ENCODE data around the gene GPR26. TPM values are rescaled to one million over a fixed set of nuclear protein-coding genes. Genes with fewer than 3 reads are reported as not detected.

The GPR26 gene, protein sequence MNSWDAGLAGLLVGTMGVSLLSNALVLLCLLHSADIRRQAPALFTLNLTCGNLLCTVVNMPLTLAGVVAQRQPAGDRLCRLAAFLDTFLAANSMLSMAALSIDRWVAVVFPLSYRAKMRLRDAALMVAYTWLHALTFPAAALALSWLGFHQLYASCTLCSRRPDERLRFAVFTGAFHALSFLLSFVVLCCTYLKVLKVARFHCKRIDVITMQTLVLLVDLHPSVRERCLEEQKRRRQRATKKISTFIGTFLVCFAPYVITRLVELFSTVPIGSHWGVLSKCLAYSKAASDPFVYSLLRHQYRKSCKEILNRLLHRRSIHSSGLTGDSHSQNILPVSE
- not detected in 2 replicates for total RNA-seq (2012; rRNA removed)

DNA sequence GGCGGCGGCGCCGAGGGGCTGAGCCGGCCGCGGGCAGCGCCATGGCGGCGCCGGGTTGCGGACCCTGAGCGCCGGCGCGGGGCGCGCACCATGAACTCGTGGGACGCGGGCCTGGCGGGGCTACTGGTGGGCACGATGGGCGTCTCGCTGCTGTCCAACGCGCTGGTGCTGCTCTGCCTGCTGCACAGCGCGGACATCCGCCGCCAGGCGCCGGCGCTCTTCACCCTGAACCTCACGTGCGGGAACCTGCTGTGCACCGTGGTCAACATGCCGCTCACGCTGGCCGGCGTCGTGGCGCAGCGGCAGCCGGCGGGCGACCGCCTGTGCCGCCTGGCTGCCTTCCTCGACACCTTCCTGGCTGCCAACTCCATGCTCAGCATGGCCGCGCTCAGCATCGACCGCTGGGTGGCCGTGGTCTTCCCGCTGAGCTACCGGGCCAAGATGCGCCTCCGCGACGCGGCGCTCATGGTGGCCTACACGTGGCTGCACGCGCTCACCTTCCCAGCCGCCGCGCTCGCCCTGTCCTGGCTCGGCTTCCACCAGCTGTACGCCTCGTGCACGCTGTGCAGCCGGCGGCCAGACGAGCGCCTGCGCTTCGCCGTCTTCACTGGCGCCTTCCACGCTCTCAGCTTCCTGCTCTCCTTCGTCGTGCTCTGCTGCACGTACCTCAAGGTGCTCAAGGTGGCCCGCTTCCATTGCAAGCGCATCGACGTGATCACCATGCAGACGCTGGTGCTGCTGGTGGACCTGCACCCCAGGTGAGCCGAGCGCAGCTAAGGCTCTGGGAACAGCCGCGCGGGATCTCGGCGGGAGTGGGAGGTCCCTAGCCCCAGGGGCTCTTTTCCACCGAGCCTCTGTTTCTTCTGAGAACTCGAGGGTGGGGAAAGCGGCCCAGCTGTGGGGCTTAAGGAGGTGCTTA, at the start of gene GPR26:
GPR26 (plus strand) TSS at position 38 of the 919 bp plus-strand sequence; CDS start at position 91, 53 bp downstream.
- H3K27me3 ChIP-seq (ENCODE audit: control insufficient read depth, insufficient read depth, low read length): no peaks in the 10 kb centered on the region
- no peak within 1 kb of the TSS for H3K4me2 ChIP-seq (ENCODE audit: low read length)
- H3K4me1 ChIP-seq (ENCODE audit: control insufficient read depth, insufficient read depth, low read length): no peaks in the 10 kb centered on the region
- H3K36me3 ChIP-seq (ENCODE audit: insufficient read depth, low read length): no peaks in the 10 kb centered on the region
- no peak within 1 kb of the TSS for H3K9ac ChIP-seq (ENCODE audit: low read depth, low read length)
- H3K4me3 ChIP-seq (ENCODE audit: low read length): no peak within 1 kb of the TSS
- H3K9me3 ChIP-seq (replicated peaks; ENCODE audit: low read length): peaks cover 9% of the 10 kb centered on the region

DNA sequence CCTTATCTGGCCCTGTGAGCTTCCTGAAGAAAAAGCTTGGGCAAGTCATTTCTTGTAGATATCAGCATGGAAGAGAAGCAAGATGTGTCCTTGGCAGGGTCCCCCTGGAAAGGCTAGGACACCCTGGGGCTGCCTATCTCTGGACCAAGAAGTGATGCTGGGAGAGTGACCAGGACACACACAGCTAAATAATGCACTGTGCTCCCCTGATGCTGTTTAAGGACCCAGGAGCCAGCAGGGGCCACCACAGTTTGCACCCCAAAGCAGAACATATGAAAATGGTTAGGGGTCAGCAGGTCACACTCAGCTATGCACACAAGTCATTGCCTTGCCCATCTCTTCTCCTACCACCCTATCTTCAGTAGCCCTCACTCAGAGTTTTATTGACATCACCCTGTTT, 47.9 kb upstream of the GPR26 start:
- Histone ChIP-seq H3K4me3 (ENCODE audit: low read length) (no peak overlapping the region), H3K9me3 (replicated peaks; ENCODE audit: low read length) (peaks cover 14% of the 10 kb centered on the region), H3K4me2 (ENCODE audit: low read length) (no peak overlapping the region), H3K36me3 (ENCODE audit: insufficient read depth, low read length) (no peaks in the 10 kb centered on the region), H3K9ac (ENCODE audit: low read depth, low read length) (no peak overlapping the region), H3K4me1 (ENCODE audit: control insufficient read depth, insufficient read depth, low read length) (no peaks in the 10 kb centered on the region), H3K27me3 (ENCODE audit: control insufficient read depth, insufficient read depth, low read length) (no peaks in the 10 kb centered on the region)

DNA sequence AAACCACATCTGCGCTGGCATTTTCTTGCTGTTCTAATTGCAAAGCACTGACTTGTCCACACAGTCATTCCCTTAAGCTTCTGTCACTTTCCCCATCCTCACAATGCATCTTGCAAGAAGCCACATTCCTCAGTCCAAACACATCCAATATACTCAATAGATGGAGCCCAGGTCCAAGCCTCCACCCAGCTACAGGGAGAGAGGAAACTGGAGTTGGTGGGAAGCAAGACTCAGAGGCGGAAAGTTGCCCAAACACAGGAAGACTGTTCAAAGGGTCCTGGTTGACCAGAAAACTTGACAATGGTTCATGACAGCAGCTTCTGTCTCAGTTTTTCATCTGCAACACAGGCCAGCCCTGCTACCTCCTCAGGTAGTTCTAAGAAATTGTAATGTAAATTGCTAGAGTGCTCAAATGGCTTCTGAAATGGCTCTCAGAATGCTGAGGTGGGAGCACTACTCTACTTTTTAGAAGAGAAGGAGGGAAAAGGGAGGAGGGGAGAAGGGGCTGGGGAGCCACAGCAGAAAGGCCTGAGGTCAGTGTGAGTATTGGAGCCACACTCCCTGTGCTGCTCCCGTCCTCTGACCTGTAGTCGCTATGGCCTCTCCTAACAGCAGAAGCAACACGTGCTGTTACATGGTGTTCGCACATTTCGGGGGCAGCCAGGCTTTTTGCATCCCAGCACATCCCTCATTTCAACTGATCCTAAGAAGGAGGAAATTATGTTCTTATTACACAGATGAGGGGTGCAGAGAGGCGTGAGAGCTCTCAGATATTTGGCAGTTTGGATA, 46.9 kb upstream of the GPR26 start:
- Histone ChIP-seq H3K9me3 (replicated peaks; ENCODE audit: low read length) (peaks cover 14% of the 10 kb centered on the region), H3K4me3 (ENCODE audit: low read length) (no peak overlapping the region), H3K27me3 (ENCODE audit: control insufficient read depth, insufficient read depth, low read length) (no peaks in the 10 kb centered on the region), H3K36me3 (ENCODE audit: insufficient read depth, low read length) (no peaks in the 10 kb centered on the region), H3K4me2 (ENCODE audit: low read length) (no peak overlapping the region), H3K9ac (ENCODE audit: low read depth, low read length) (no peak overlapping the region), H3K4me1 (ENCODE audit: control insufficient read depth, insufficient read depth, low read length) (no peaks in the 10 kb centered on the region)

DNA sequence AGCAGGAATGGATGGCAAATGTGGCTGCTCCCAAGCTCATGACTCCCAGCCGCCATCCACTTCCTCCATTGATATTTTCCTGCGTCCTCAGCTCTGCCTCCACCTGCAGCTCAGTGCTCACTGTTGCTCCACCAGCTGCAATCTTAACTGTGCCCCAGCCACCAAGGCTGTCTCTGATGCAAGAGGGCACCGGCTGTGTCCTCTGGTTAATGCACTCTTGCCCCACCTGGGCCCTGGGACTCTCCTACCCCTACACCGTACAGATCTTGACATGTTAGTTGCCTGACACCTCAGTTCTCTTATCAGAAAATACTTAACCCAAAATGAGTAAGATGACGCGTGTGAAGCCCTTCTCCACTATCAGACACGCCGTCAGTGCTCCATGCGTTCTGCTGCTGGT, 45.5 kb upstream of the GPR26 start:
- no peaks in the 10 kb centered on the region for H3K4me1 ChIP-seq (ENCODE audit: control insufficient read depth, insufficient read depth, low read length)
- peaks cover 14% of the 10 kb centered on the region for H3K9me3 ChIP-seq (replicated peaks; ENCODE audit: low read length)
- H3K36me3 ChIP-seq (ENCODE audit: insufficient read depth, low read length): no peaks in the 10 kb centered on the region
- H3K4me3 ChIP-seq (ENCODE audit: low read length): no peak overlapping the region
- no peak overlapping the region for H3K4me2 ChIP-seq (ENCODE audit: low read length)
- no peaks in the 10 kb centered on the region for H3K27me3 ChIP-seq (ENCODE audit: control insufficient read depth, insufficient read depth, low read length)
- H3K9ac ChIP-seq (ENCODE audit: low read depth, low read length): no peak overlapping the region

DNA sequence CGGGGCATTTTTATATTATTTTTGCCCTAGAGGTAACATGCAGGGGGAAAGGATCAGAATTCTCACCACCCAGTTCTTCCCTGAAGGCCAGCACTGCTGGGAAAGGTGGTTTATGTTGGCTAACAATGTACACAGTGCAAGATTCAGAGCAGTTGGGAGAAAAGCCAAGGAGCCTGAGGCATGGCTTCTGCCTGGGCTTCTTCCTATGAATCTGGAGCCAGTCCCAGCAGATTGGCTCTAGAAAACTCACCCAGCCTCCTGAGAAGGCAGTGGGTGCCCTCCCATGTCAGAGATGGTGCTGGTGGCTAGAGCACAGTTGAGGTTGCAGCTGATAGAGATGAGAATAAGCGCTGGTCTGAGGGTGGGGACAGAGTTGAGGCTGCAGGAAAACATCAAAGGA, 44.7 kb upstream of the GPR26 start:
- Histone ChIP-seq H3K4me3 (ENCODE audit: low read length) (no peak overlapping the region), H3K36me3 (ENCODE audit: insufficient read depth, low read length) (no peaks in the 10 kb centered on the region), H3K9ac (ENCODE audit: low read depth, low read length) (no peak overlapping the region), H3K9me3 (replicated peaks; ENCODE audit: low read length) (peaks cover 14% of the 10 kb centered on the region), H3K27me3 (ENCODE audit: control insufficient read depth, insufficient read depth, low read length) (no peaks in the 10 kb centered on the region), H3K4me2 (ENCODE audit: low read length) (no peak overlapping the region), H3K4me1 (ENCODE audit: control insufficient read depth, insufficient read depth, low read length) (no peaks in the 10 kb centered on the region)

DNA sequence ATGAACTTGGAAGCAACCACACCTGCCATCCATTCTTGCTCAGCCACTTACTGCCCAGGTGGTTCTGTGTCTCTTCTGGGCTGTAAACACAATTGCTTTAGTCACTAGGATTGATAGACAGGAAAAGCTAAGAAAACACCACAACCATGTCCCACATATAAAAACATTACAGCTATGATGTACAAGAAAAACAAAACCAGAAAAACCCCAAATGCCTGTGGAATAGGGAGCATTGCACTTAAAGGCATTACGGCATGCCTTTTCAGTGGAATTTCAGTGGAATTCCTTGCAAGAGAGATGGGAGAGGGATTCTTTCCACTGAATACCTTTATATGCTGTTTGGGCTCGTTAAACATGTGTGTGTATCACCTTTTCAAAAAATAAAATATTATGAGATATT, 44.2 kb upstream of the GPR26 start:
- Histone ChIP-seq H3K4me2 (ENCODE audit: low read length) (no peak overlapping the region), H3K9me3 (replicated peaks; ENCODE audit: low read length) (peaks cover 14% of the 10 kb centered on the region), H3K36me3 (ENCODE audit: insufficient read depth, low read length) (no peaks in the 10 kb centered on the region), H3K4me3 (ENCODE audit: low read length) (no peak overlapping the region), H3K4me1 (ENCODE audit: control insufficient read depth, insufficient read depth, low read length) (no peaks in the 10 kb centered on the region), H3K9ac (ENCODE audit: low read depth, low read length) (no peak overlapping the region), H3K27me3 (ENCODE audit: control insufficient read depth, insufficient read depth, low read length) (no peaks in the 10 kb centered on the region)

DNA sequence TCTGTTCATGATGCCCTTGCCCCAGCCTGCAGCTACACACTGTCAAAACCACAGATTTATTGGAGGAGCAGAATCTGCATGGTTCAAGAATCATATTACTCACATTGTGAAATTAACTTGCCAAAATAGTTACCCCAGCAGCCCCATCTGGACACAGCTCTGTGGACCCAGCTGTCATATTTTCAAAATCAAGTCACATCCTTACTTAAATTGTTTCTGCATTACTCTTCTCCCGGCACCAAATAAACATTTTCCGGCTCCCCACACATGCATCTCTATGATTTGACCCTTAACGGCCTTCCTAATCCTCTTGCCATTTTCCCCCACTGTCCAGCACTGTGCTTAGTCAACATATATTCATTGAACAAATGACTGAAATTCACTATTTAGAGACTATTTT, 43.8 kb upstream of the GPR26 start:
- Histone ChIP-seq H3K4me2 (ENCODE audit: low read length) (no peak overlapping the region), H3K27me3 (ENCODE audit: control insufficient read depth, insufficient read depth, low read length) (no peaks in the 10 kb centered on the region), H3K4me3 (ENCODE audit: low read length) (no peak overlapping the region), H3K4me1 (ENCODE audit: control insufficient read depth, insufficient read depth, low read length) (no peaks in the 10 kb centered on the region), H3K36me3 (ENCODE audit: insufficient read depth, low read length) (no peaks in the 10 kb centered on the region), H3K9ac (ENCODE audit: low read depth, low read length) (no peak overlapping the region), H3K9me3 (replicated peaks; ENCODE audit: low read length) (peaks cover 14% of the 10 kb centered on the region)

DNA sequence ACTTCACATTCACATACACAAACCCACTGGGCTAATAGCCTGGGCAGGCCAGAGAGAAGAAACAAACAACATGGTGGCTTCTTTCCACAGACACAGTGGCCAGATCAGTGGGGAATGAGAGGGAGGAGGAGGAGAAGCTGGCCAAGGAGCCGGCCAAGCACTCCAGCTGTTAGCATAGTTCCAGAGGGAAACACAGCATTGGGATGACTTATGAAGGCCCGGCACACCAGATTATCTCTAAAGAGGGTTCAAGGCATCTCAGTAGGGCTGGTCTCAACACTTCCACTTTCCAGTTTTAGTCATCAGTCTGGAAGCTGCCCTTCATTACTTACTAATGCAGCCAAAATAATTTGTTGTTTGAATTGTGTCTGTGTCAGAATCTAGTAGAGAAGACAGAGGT, 42.1 kb upstream of the GPR26 start:
- H3K9ac ChIP-seq (ENCODE audit: low read depth, low read length): no peak overlapping the region
- no peak overlapping the region for H3K4me2 ChIP-seq (ENCODE audit: low read length)
- H3K4me1 ChIP-seq (ENCODE audit: control insufficient read depth, insufficient read depth, low read length): no peaks in the 10 kb centered on the region
- no peaks in the 10 kb centered on the region for H3K36me3 ChIP-seq (ENCODE audit: insufficient read depth, low read length)
- no peak overlapping the region for H3K4me3 ChIP-seq (ENCODE audit: low read length)
- no peaks in the 10 kb centered on the region for H3K27me3 ChIP-seq (ENCODE audit: control insufficient read depth, insufficient read depth, low read length)
- H3K9me3 ChIP-seq (replicated peaks; ENCODE audit: low read length): peaks cover 13% of the 10 kb centered on the region

DNA sequence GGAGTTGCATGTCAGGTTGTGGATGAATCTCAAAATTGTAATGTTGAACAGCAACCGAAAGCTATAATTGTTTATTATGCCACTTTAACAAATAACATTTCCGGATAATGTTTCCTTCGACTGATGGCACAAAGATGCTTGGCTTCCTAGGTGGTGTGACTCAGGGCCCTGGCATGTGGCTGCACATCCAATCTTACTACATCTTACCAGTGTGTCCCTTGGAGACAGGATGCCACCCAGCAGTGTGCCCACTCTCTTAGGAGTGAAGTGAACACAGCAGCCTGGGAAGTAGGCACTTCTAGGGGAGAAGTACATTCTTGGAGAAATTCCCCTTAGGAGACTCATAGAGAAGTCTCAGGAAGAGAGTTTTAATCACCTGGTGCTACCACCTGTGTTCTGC, 33.0 kb upstream of the GPR26 start:
- Histone ChIP-seq H3K9ac (ENCODE audit: low read depth, low read length) (no peak overlapping the region), H3K4me1 (ENCODE audit: control insufficient read depth, insufficient read depth, low read length) (no peaks in the 10 kb centered on the region), H3K4me3 (ENCODE audit: low read length) (no peak overlapping the region), H3K9me3 (replicated peaks; ENCODE audit: low read length) (peaks cover 3% of the 10 kb centered on the region), H3K36me3 (ENCODE audit: insufficient read depth, low read length) (no peaks in the 10 kb centered on the region), H3K27me3 (ENCODE audit: control insufficient read depth, insufficient read depth, low read length) (no peaks in the 10 kb centered on the region), H3K4me2 (ENCODE audit: low read length) (no peak overlapping the region)

DNA sequence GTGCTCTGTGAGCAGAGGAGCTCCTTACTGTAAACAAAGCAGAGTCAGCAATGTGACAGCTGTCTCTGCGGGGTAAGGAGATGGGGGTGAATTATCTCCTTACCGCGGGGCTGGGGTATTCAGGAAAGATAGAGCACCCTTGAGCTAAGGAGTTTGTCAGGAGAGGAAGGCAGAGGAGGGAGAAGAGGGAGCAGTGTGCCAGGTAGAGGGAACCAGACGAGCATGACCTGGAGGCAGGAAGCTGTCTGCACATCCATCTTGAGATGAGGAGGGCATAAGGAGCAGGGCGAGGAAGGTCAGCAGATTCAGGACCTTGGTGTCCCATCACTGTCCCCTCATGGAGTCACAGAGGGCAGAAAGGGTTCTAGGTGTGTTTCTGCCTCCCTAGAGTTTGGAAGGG, 32.5 kb upstream of the GPR26 start:
- Histone ChIP-seq H3K4me2 (ENCODE audit: low read length) (no peak overlapping the region), H3K9ac (ENCODE audit: low read depth, low read length) (no peak overlapping the region), H3K9me3 (replicated peaks; ENCODE audit: low read length) (peaks cover 3% of the 10 kb centered on the region), H3K4me3 (ENCODE audit: low read length) (no peak overlapping the region), H3K4me1 (ENCODE audit: control insufficient read depth, insufficient read depth, low read length) (no peaks in the 10 kb centered on the region), H3K27me3 (ENCODE audit: control insufficient read depth, insufficient read depth, low read length) (no peaks in the 10 kb centered on the region), H3K36me3 (ENCODE audit: insufficient read depth, low read length) (no peaks in the 10 kb centered on the region)

DNA sequence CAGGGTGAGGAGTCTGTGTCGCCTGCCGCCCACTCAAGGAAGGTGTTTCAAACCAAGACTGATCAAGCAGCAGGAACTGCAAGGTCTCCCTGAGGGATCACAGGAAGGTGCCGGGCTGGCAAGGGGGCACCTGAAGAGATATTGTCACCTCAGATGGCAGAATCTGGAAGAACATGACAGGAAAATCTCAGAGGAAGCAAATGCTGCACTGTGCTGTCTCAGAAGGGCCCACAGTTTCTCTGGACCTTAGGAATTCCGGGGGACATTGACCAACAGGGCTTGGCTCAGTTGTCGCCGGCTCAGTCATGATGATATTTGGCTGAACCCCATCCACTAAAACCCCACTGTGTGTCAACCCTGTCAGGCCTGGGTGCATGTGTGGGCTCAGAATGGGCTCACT, 31.9 kb upstream of the GPR26 start:
- no peaks in the 10 kb centered on the region for H3K27me3 ChIP-seq (ENCODE audit: control insufficient read depth, insufficient read depth, low read length)
- H3K4me3 ChIP-seq (ENCODE audit: low read length): no peak overlapping the region
- no peaks in the 10 kb centered on the region for H3K4me1 ChIP-seq (ENCODE audit: control insufficient read depth, insufficient read depth, low read length)
- no peaks in the 10 kb centered on the region for H3K36me3 ChIP-seq (ENCODE audit: insufficient read depth, low read length)
- H3K9me3 ChIP-seq (replicated peaks; ENCODE audit: low read length): peaks cover 3% of the 10 kb centered on the region
- H3K4me2 ChIP-seq (ENCODE audit: low read length): no peak overlapping the region
- no peak overlapping the region for H3K9ac ChIP-seq (ENCODE audit: low read depth, low read length)
